MM.1S (cell line): ENCODE results near the gene ZFR.

Experiments
- DNase-seq: peaks from one replicate; pipeline ENCODE4 v3.0.0-alpha.2; 2015
- H2AFZ ChIP-seq: fragments of 300-600 bp; sonication (generic); 2 replicates; pipeline ENCODE4 v1.6.0; 2016; ENCODE audit warnings: antibody characterized with exemption, low read length
- H3F3A ChIP-seq: fragments of 300-600 bp; sonication (generic); 2 replicates; pipeline ENCODE4 v1.6.1; 2016; ENCODE audit warnings: mild to moderate bottlenecking, antibody characterized with exemption, low read length, moderate library complexity, mixed read lengths; ENCODE audit not compliant: insufficient read depth
- H3K27ac ChIP-seq: fragments of 300-600 bp; sonication (generic); 2 replicates; pipeline ENCODE4 v1.5.1; 2016; ENCODE audit warnings: mild to moderate bottlenecking, low read length
- H3K27me3 ChIP-seq: fragments of 300-600 bp; sonication (generic); replicated peaks from 2 replicates; pipeline ENCODE4 v1.6.0; 2016; ENCODE audit warnings: low read length; ENCODE audit not compliant: insufficient read depth
- H3K36me3 ChIP-seq: fragments of 300-600 bp; sonication (generic); replicated peaks from 2 replicates; pipeline ENCODE4 v1.6.1; 2016; ENCODE audit warnings: mild to moderate bottlenecking, low read length, mixed read lengths; ENCODE audit not compliant: insufficient read depth
- H3K4me1 ChIP-seq: fragments of 300-600 bp; sonication (generic); 2 replicates; pipeline ENCODE4 v1.6.1; 2016; ENCODE audit warnings: low read length, mixed read lengths
- H3K4me2 ChIP-seq: fragments of 300-600 bp; sonication (generic); 2 replicates; pipeline ENCODE4 v1.6.0; 2016; ENCODE audit warnings: low read depth, low read length
- H3K4me3 ChIP-seq: fragments of 300-600 bp; sonication (generic); 2 replicates; pipeline ENCODE4 v1.5.1; 2016; ENCODE audit warnings: low read length, mixed read lengths
- H3K79me2 ChIP-seq: fragments of 300-600 bp; sonication (generic); 2 replicates; pipeline ENCODE4 v1.6.1; 2016; ENCODE audit warnings: mixed run types, low read length, mixed read lengths
- H3K9ac ChIP-seq: fragments of 300-600 bp; sonication (generic); 2 replicates; pipeline ENCODE4 v1.6.1; 2016; ENCODE audit warnings: low read length, mixed read lengths
- H3K9me2 ChIP-seq: fragments of 300-600 bp; sonication (generic); replicated peaks from 2 replicates; pipeline ENCODE4 v1.6.1; 2016; ENCODE audit warnings: mild to moderate bottlenecking, low read length, mixed read lengths; ENCODE audit not compliant: insufficient read depth
- H3K9me3 ChIP-seq: fragments of 300-600 bp; sonication (generic); replicated peaks from 2 replicates; pipeline ENCODE4 v1.6.1; 2016; ENCODE audit warnings: mild to moderate bottlenecking, low read length, mixed read lengths; ENCODE audit not compliant: insufficient read depth
- H4K20me1 ChIP-seq: fragments of 300-600 bp; sonication (generic); 2 replicates; pipeline ENCODE4 v1.6.1; 2016; ENCODE audit warnings: mild to moderate bottlenecking, low read length, moderate library complexity, mixed read lengths; ENCODE audit not compliant: insufficient read depth
- CTCF ChIP-seq: fragments of 300-600 bp; sonication (generic); IDR thresholded peaks from 2 replicates; pipeline ENCODE4 v1.5.1; 2016; ENCODE audit warnings: antibody characterized with exemption, low read length, mixed read lengths
- EZH2 ChIP-seq: fragments of 300-600 bp; sonication (generic); optimal IDR thresholded peaks from 2 replicates; pipeline ENCODE3; 2017; ENCODE audit warnings: low read depth, mild to moderate bottlenecking, antibody characterized with exemption, low read length, mixed read lengths
- EZH2phosphoT487 ChIP-seq: fragments of 300-600 bp; sonication (generic); IDR thresholded peaks from 2 replicates; pipeline ENCODE4 v1.6.1; 2018; ENCODE audit warnings: antibody characterized with exemption, low read length

Gene ZFR

GRCh38 chr5:32331217-32331934 is 113.2 kb downstream of the ZFR start:
- Histone ChIP-seq H3K79me2 (no peaks in the 10 kb centered on the region), H2AFZ (no peak overlapping the region), H3K27ac (no peak overlapping the region), H4K20me1 (no peaks in the 10 kb centered on the region), H3K36me3 (no peaks in the 10 kb centered on the region), H3K27me3 (no peaks in the 10 kb centered on the region), H3K4me2 (no peak overlapping the region), H3K4me3 (no peak overlapping the region), H3K9ac (no peak overlapping the region), H3K4me1 (peaks cover 9% of the 10 kb centered on the region), H3K9me3 (no peaks in the 10 kb centered on the region), H3F3A (peaks cover 5% of the 10 kb centered on the region; the same call in 1 of the 2 replicates), H3K9me2 (no peaks in the 10 kb centered on the region)
- DNase-seq: no peak
- TF ChIP-seq CTCF (no peak), EZH2 (no peak), EZH2phosphoT487 (no peak)

- Histone ChIP-seq H3K9me2 (no peaks in the 10 kb centered on the region), H3K4me2 (no peak overlapping the region), H3K27ac (no peak overlapping the region), H3K79me2 (no peaks in the 10 kb centered on the region), H4K20me1 (no peaks in the 10 kb centered on the region), H3K4me3 (no peak overlapping the region), H3K9me3 (no peaks in the 10 kb centered on the region), H3K4me1 (peaks cover 16% of the 10 kb centered on the region), H2AFZ (no peak overlapping the region), H3K36me3 (no peaks in the 10 kb centered on the region), H3K27me3 (no peaks in the 10 kb centered on the region), H3F3A (peaks cover 14% of the 10 kb centered on the region), H3K9ac (no peak overlapping the region)
- DNase-seq: no peak
- TF ChIP-seq EZH2 (no peak), CTCF (no peak)
Measured at GRCh38 chr5:32330126-32330971, 114.2 kb downstream of the ZFR start.

- H3K27me3 ChIP-seq: no peaks in the 10 kb centered on the region
- H3F3A ChIP-seq: peaks cover 22% of the 10 kb centered on the region
- H4K20me1 ChIP-seq: no peaks in the 10 kb centered on the region
- peak overlapping the region; percentile 73 for H2AFZ ChIP-seq
- H3K36me3 ChIP-seq: no peaks in the 10 kb centered on the region
- no peaks in the 10 kb centered on the region for H3K79me2 ChIP-seq
- TF ChIP-seq CTCF: peak; percentile 82
- no peak for TF ChIP-seq EZH2
- no peak for TF ChIP-seq EZH2phosphoT487
- H3K4me2 ChIP-seq: peak overlapping the region; percentile 27; the same call in 1 of the 2 replicates
- H3K4me1 ChIP-seq: peaks cover 20% of the 10 kb centered on the region
- H3K27ac ChIP-seq: no peak overlapping the region
- no peaks in the 10 kb centered on the region for H3K9me3 ChIP-seq
- peak; percentile 73 for DNase-seq
- H3K9ac ChIP-seq: no peak overlapping the region
- no peaks in the 10 kb centered on the region for H3K9me2 ChIP-seq
- no peak overlapping the region for H3K4me3 ChIP-seq
Measured at GRCh38 chr5:32329395-32329834, 115.1 kb downstream of the ZFR start.
